GM12878 (cell line): ENCODE data around the gene AKR1A1. TPM values are rescaled to one million over a fixed set of nuclear protein-coding genes. Genes with fewer than 3 reads are reported as not detected.

Experiments used
- ATAC-seq: fragments of 200-7000 bp; cut with Tn5 transposase; 3 replicates; pipeline ENCODE4 v1.9.1; 2020; ENCODE audit warnings: mild to moderate bottlenecking, moderate library complexity
- BruUV-seq: library from RNA; stranded (reverse); fragments of 400-500 nt; replicated peaks from 2 replicates; lab custom pipeline; 2021; lab: Mats Ljungman, UMichigan
- CTCF ChIA-PET: fragments of 300-600 bp; sonication (Branson Sonifier 250); formaldehyde crosslinking; extraction: SDS; loops from one replicate; lab custom pipeline; 2021; ENCODE audit warnings: inconsistent platforms; lab: Yijun Ruan, JAX
- POLR2A ChIA-PET: fragments of 350-600 bp; formaldehyde crosslinking; extraction: SDS; loops from one replicate; lab custom pipeline; 2021; ENCODE audit warnings: inconsistent platforms; lab: Charles Lee
- RAD21 ChIA-PET: fragments of 300-600 bp; sonication (Branson Sonifier 250); formaldehyde crosslinking; loops from one replicate; lab custom pipeline; 2023; ENCODE audit warnings: antibody characterized with exemption; ENCODE audit not compliant: unreplicated experiment; lab: Charles Lee
- SMC1A ChIA-PET: fragments of 300-600 bp; sonication (Branson Sonifier 250); formaldehyde crosslinking; loops from one replicate; lab custom pipeline; 2023; ENCODE audit not compliant: unreplicated experiment, uncharacterized antibody; lab: Charles Lee
- DNase-seq: peaks from one replicate; pipeline ENCODE4 v3.0.0-alpha.2; 2011; ENCODE audit warnings: low read depth, low spot score
- FAIRE-seq: peaks from 3 replicates; lab custom pipeline; 2011; peaks lifted over from hg19 to GRCh38; lab: Jason Lieb, UNC
- H2AFZ ChIP-seq: 2 replicates; pipeline ENCODE4 v1.6.0; 2011; ENCODE audit warnings: low read depth, low read length, control low read depth; ENCODE audit not compliant: control insufficient read depth
- H3K27ac ChIP-seq: 2 replicates; pipeline ENCODE4 v1.5.1; 2011; ENCODE audit warnings: control low read depth; ENCODE audit not compliant: control insufficient read depth, insufficient read depth
- H3K27me3 ChIP-seq, 2 experiments: replicated peaks in 1 of 2; 2 replicates each; pipeline versions ENCODE4 v1.6.0 to v1.6.1; 2011; ENCODE audit warnings: low read length in 1 of 2; ENCODE audit not compliant: control insufficient read depth in 2 of 2, insufficient read depth in 2 of 2
- H3K36me3 ChIP-seq, 2 experiments: 2 replicates each; pipeline ENCODE4 v1.5.1; 2011; ENCODE audit warnings: low read length in 1 of 2; ENCODE audit not compliant: control insufficient read depth in 2 of 2, insufficient read depth in 2 of 2
- H3K4me1 ChIP-seq: 2 replicates; pipeline ENCODE4 v1.6.1; 2011; ENCODE audit warnings: mild to moderate bottlenecking, low read length, moderate library complexity, mixed read lengths; ENCODE audit not compliant: control insufficient read depth, insufficient read depth
- H3K4me2 ChIP-seq: 2 replicates; pipeline ENCODE4 v1.6.0; 2011; ENCODE audit warnings: control low read depth; ENCODE audit not compliant: control insufficient read depth, insufficient read depth
- H3K4me3 ChIP-seq: fragments of 200-600 bp; sonication (generic); 2 replicates; pipeline ENCODE4 v1.5.1; 2016
- H3K79me2 ChIP-seq: 2 replicates; pipeline ENCODE4 v1.6.0; 2011; ENCODE audit warnings: low read length; ENCODE audit not compliant: control insufficient read depth, insufficient read depth
- H3K9ac ChIP-seq: 2 replicates; pipeline ENCODE4 v1.8.0; 2011; ENCODE audit warnings: low read length, control low read depth, mixed read lengths; ENCODE audit not compliant: control insufficient read depth, insufficient read depth
- H3K9me3 ChIP-seq: replicated peaks from 3 replicates; pipeline ENCODE4 v1.5.1; 2011; ENCODE audit warnings: mild to moderate bottlenecking, low read length; ENCODE audit not compliant: control insufficient read depth, insufficient read depth
- H4K20me1 ChIP-seq: 2 replicates; pipeline ENCODE4 v1.6.0; 2011; ENCODE audit not compliant: control insufficient read depth, insufficient read depth
- CUX1 ChIP-seq: IDR thresholded peaks from 2 replicates; pipeline ENCODE4 v1.6.1; 2012; ENCODE audit warnings: improper control_type of control experiment, low read depth, low read length; ENCODE audit not compliant: insufficient replicate concordance
- HDAC6 ChIP-seq: fragments of 200-600 bp; sonication (generic); IDR thresholded peaks from one replicate; pipeline ENCODE4 v1.8.0; 2017; ENCODE audit warnings: antibody characterized with exemption; ENCODE audit not compliant: unreplicated experiment
- IRF4 ChIP-seq: IDR thresholded peaks from 2 replicates; pipeline ENCODE4 v1.6.1; 2011; ENCODE audit warnings: low read depth, low read length
- SIX5 ChIP-seq: IDR thresholded peaks from 2 replicates; pipeline ENCODE4 v1.6.1; 2011; ENCODE audit warnings: mild to moderate bottlenecking, low read depth, low read length, moderate library complexity; ENCODE audit not compliant: severe bottlenecking
- SMAD1 ChIP-seq: fragments of 450-650 bp; IDR thresholded peaks from 2 replicates; pipeline ENCODE4 v1.6.1; 2018; ENCODE audit warnings: mild to moderate bottlenecking, low read depth; ENCODE audit not compliant: partially characterized antibody
- SMARCA5 ChIP-seq: fragments of 450-650 bp; IDR thresholded peaks from 2 replicates; pipeline ENCODE4 v1.6.1; 2017; ENCODE audit warnings: mild to moderate bottlenecking
- ZBTB11 ChIP-seq: fragments of 450-650 bp; formaldehyde crosslinking; IDR thresholded peaks from 2 replicates; pipeline ENCODE4 v1.5.0; 2022; ENCODE audit warnings: mild to moderate bottlenecking, missing genetic modification characterization
- ZNF217 ChIP-seq: fragments of 450-650 bp; IDR thresholded peaks from 2 replicates; pipeline ENCODE4 v1.6.1; 2017; ENCODE audit warnings: antibody characterized with exemption, mild to moderate bottlenecking
- WGBS: methylation state at CpG from one replicate; pipeline ENCODE4 v1.1.6; 2016; ENCODE audit warnings: low lambda C conversion rate; ENCODE audit not compliant: insufficient replicate concordance, insufficient coverage; ENCODE audit errors: missing lambda C conversion rate; 5-methylcytosine and 5-hydroxymethylcytosine counted together
- in situ Hi-C: fragments of 300-500 bp; cut with MboI; formaldehyde crosslinking; loops from 9 replicates; pipeline ENCODE4 v1.14.3; 2018; ENCODE audit warnings: mixed read lengths
- intact Hi-C: fragments of 100-400 bp; cut with micrococcal nuclease; formaldehyde crosslinking; loops from one replicate; pipeline ENCODE4 v1.14.2; 2022; ENCODE audit not compliant: unreplicated experiment
- polyA plus RNA-seq, 11 experiments: library from polyadenylated mRNA; depleted of rRNA in 4 of 11; unstranded in 6 of 11; stranded (reverse) in 5 of 11; fragments of >200 nt; fragmentation: Nextera tagmentation in 4 of 11; fragmentation: Illumina TruSeq in 1 of 11; extraction: Ambion mirVana in 4 of 11; extraction: Trizol in 1 of 11; gene quantifications; 1 replicate in 1 of 11; 2 replicates in 10 of 11; pipeline versions ENCODE4 v1.2.1 to v1.2.3, GENCODE V29; 2011 to 2016; ENCODE audit warnings: inconsistent platforms in 2 of 11, missing spikeins in 2 of 11, low read depth in 1 of 11
- total RNA-seq, 4 experiments: library from RNA; depleted of rRNA in 3 of 4; stranded (reverse); fragments of >200 nt in 3 of 4; fragmentation: Illumina TruSeq in 1 of 4; extraction: Trizol in 1 of 4; gene quantifications; 2 replicates each; pipeline versions ENCODE4 v1.2.1 to v1.2.3, GENCODE V29; 2013 to 2021
- TF ChIP-seq, protein P1 (sequence below): fragments of 450-650 bp; IDR thresholded peaks from 2 replicates; pipeline ENCODE4 v1.6.1; 2017; ENCODE audit warnings: low read depth, mild to moderate bottlenecking, moderate library complexity

The AKR1A1 gene
- total and polyA plus RNA-seq, 10 of the 15 experiments (the other 5 are each of a cell fraction or from before 2014, with no cell fraction given) = 187 to 335 (median 241) TPM

GRCh38 chr1:45573231-45573804 is 22.7 kb downstream of the AKR1A1 start (continued):
- no peak for TF ChIP-seq ZBTB11

DNA sequence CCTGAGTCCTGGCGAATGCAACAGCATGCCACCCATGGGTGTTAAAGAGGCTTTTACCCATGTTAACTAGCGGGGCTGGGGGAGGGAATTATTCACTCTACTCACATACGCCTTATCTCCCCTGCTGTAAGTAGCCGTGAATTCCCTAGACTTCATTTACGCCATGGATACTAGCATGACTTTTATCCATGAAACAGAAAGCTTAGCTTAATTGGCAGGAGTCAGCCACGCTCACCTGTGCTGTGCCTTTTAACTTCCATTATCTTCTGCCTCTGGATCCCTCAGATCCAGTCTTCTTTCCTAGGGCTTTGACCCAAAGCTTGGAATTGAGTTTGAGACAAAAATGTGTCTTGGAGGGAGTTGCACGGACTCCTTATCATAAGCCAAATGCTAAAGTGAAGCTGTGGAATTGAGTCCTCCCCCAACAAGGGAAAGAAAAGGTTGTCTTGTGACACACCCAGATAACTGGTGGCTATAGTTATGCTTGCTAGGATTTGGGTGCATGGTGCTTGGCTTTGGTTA is 23.5 kb downstream of the AKR1A1 start:
- peaks cover 6 to 7% of the 10 kb centered on the region in 2 experiments; a peak in 3 of 4 replicates for H3K36me3 ChIP-seq
- WGBS = 90% methylated on average over 7 of the region's 7 CpGs
- ChIA-PET SMC1A (interaction anchor here (0.8 to 1.6 kb wide), 6 partner anchors 9 to 81 kb away, joined by 3 to 5 read pairs (median 4); partner anchors contain the start of genes CCDC163 and MMACHC), RAD21 (no interaction called here), CTCF (interaction anchor here (1.0 to 2.1 kb wide), 5 partner anchors 9 to 81 kb away, joined by 3 to 7 read pairs (median 5); no protein-coding TSS in a partner anchor), POLR2A (interaction anchor here (0.6 to 1.0 kb wide), 2 partner anchors 56 to 137 kb away, joined by 3 to 5 read pairs; no protein-coding TSS in a partner anchor)
- no peak overlapping the region for H3K4me2 ChIP-seq
- BruUV-seq = no TSS peak
- in situ Hi-C loops = no loop called here
- no peak overlapping the region for H3K9ac ChIP-seq
- H3K4me1 ChIP-seq = no peaks in the 10 kb centered on the region
- no peak overlapping the region for H3K4me3 ChIP-seq
- intact Hi-C loops = loop anchor here (5.0 kb wide), 1 partner anchor 212 kb away; no protein-coding TSS in a partner anchor
- H3K9me3 ChIP-seq = no peaks in the 10 kb centered on the region
- no peaks in the 10 kb centered on the region for H3K79me2 ChIP-seq
- no peaks in the 10 kb centered on the region for H3K27me3 ChIP-seq
- no peak overlapping the region for H3K27ac ChIP-seq
- DNase-seq = no peak
- no peak overlapping the region for H2AFZ ChIP-seq
- H4K20me1 ChIP-seq = no peaks in the 10 kb centered on the region
- no peak for FAIRE-seq
- no peak for ATAC-seq
- TF ChIP-seq HDAC6 (no peak), CUX1 (no peak), SMARCA5 (no peak), SMAD1 (no peak), IRF4 (no peak), ZNF217 (no peak), SIX5 (no peak)
- TF ChIP-seq, protein P1, sequence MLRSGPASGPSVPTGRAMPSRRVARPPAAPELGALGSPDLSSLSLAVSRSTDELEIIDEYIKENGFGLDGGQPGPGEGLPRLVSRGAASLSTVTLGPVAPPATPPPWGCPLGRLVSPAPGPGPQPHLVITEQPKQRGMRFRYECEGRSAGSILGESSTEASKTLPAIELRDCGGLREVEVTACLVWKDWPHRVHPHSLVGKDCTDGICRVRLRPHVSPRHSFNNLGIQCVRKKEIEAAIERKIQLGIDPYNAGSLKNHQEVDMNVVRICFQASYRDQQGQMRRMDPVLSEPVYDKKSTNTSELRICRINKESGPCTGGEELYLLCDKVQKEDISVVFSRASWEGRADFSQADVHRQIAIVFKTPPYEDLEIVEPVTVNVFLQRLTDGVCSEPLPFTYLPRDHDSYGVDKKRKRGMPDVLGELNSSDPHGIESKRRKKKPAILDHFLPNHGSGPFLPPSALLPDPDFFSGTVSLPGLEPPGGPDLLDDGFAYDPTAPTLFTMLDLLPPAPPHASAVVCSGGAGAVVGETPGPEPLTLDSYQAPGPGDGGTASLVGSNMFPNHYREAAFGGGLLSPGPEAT = no peak
